ENCODE measurements around the gene VAV1.
"Not testable (repeated sequence)": the region's sequence is repeated elsewhere in the genome, so short reads cannot be mapped to it uniquely, and the experiment has no call there.

The VAV1 gene

GRCh38 chr19:6752256-6753177, 20.0 kb upstream of the VAV1 start:
- DNase-seq (ENCODE audit: low read depth, low spot score), result no peak
- peak overlapping the region; percentile 48 for H3K4me3 ChIP-seq (ENCODE audit: low read length)

DNA sequence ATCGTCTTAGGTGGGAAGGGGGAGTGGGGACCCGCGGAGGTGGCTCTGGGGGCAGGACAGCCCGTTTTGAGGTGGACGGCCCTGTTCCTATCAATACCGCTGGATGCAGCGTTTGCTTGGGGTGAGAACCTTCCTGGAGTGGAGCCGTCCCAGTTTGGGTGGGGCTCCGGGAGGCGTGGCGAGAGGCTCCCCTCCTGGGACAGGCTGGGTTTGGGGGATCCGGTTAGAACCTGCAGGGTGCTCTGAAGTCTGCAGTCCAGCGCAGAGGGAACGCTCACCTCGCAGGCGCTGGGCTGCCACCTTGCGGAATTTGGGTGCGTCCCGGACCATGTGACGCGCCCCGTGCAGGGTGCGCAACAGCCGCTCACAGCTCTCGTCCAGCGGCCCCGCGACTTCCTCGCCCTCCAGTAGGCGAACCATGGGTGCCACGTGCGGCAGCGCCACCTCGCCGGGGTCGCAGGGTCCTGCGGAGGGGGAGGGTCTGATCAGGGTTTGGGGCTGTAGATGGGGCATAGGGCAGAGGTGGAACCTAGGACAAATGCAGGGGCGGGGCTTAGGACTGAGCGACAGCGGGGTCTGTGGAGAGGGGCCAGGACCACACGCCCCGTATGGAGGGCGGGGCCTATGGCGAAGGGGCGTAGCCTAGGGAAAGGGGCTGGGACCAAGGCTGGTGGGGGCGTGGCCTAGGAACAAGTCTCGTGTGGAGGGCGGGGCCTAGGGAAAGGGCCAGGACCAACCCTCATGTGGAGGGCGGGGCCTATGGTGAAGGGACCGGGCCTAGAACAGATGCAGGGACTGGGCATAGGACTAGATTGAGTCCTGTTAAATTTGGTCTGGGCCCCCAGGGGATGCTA, 19.1 kb upstream of the VAV1 start:
- peak overlapping the region; percentile 48 for H3K4me3 ChIP-seq (ENCODE audit: low read length)
- peak; percentile 78 for DNase-seq (ENCODE audit: low read depth, low spot score)

- no peak overlapping the region for H3K4me3 ChIP-seq (ENCODE audit: low read length)
- DNase-seq (ENCODE audit: low read depth, low spot score), result no peak
These were observed 18.4 kb upstream of the VAV1 start for GRCh38 chr19:6754136-6754535.

DNA sequence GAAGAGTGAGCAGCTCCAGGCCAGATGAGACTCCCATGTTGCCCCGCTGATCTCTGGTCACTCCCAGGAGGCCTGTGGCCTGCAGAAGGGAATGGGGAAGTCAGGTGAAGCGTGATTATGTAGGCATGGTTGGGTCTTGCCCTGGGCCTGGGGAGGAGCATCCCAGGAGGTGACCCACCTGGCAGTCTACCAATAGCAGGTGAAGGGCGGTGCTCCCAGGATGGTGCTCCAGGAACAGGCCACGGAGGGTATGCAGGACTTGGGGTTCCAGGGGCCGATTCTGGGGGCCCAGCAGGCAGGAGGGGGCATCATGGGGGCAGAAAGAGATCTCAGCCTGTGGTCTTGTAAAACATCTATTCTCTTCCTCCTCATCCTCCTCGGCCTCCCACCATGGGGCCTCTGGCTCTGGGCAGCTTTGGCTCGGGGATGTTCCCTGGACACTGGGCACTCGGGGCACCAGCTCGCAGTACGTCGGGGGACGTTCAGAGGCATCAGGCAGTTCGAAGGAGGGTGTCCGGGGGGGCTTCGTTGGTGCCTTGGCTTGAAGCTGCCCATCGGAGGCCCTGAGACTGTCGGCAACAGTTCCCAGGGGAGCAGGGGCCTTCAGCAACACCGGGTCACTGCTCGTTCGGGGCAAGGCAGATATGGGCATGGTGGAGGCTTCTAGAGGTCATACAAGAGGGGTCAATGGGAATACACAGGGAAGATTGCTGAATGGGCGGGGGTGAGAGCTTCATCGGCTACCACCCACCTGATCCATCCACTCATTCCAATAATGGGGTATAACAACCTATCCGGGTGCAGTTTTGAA, 17.6 kb upstream of the VAV1 start:
- H3K4me3 ChIP-seq (ENCODE audit: low read length), result no peak overlapping the region
- no peak for DNase-seq (ENCODE audit: low read depth, low spot score)

DNA sequence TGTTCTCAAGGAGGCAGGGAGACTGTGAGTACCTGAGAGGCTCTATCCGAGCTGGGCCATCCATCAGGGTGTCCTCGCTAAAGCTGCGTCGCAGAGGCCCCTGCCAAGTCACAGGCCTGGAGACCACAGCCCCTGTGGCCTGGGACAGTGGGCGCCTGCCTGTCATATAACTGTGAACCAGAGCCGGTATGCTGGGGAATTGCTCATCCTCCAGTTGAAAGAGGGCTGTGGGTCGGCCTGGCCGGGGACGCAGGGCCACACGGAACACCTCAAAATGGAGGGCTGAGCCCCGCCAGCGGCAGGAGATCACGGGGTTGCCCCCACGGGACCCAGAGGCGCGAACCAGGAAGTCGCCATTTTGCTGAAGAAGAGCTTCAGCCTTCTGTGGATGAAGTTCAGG, 11.9 kb upstream of the VAV1 start:
- H3K4me3 ChIP-seq (ENCODE audit: low read length), result no peak overlapping the region
- DNase-seq (ENCODE audit: low read depth, low spot score), result no peak

DNA sequence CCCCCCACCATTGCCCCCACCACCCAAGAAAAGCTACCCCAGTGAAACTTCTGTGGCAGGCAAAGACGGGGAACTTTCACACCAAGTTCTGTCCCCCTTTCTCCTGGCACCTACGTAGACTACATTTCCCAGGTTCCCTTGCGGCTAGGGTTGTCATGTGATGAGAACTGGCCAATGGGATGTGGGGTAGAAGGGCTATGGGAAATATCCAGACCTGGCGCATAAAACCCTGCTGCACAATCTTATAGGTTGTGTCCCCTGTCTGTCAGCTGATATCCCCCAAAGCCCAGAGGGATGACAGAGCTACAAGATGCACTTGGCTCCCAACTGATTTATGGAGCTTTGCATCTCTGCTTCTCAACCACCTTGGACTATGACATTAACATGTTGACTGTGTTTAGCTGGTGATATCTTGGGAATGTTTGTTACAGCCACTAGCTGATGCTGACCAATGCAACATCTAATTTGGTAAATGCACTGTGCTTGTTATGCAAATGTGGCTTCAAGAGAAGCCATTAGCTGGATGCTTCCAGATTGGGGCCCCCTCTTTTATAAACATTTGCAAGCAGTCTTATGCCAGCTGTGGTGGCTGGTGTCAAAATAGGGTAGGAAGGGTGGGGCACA, 11.3 kb upstream of the VAV1 start:
- H3K4me3 ChIP-seq (ENCODE audit: low read length), result no peak overlapping the region
- no peak for DNase-seq (ENCODE audit: low read depth, low spot score)

GRCh38 chr19:6762253-6762797, 10.2 kb upstream of the VAV1 start:
- H3K4me3 ChIP-seq (ENCODE audit: low read length); DNase-seq (ENCODE audit: low read depth, low spot score): not testable (repeated sequence)

GRCh38 chr19:6765738-6766356, 6.7 kb upstream of the VAV1 start:
- DNase-seq (ENCODE audit: low read depth, low spot score), result no peak

GRCh38 chr19:6766357-6767080, 6.0 kb upstream of the VAV1 start:
- no peak for DNase-seq (ENCODE audit: low read depth, low spot score)
- H3K4me3 ChIP-seq (ENCODE audit: low read length), result peak overlapping the region; percentile 74

More at GRCh38 chr19:6765738-6766356, 6.7 kb upstream of the VAV1 start:
- H3K4me3 ChIP-seq (ENCODE audit: low read length), result no peak overlapping the region

DNA sequence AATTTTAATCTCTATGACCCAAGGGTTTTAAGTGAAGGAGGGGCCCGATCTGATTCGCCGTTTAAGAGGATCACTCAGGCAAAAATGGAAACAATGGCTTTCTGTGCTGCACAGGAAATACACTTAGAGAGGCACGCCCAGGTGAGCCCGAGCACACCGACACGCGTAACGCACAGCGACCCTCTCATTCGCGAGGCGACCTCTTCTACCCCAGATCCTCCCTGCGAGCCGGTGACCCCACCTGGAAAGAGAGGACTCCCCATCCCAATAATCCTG, 5.5 kb upstream of the VAV1 start:
- DNase-seq (ENCODE audit: low read depth, low spot score), result no peak
- peak overlapping the region; percentile 74 for H3K4me3 ChIP-seq (ENCODE audit: low read length)

- peak within 1 kb of the TSS; percentile 74 for H3K4me3 ChIP-seq (ENCODE audit: low read length)
- DNase-seq (ENCODE audit: low read depth, low spot score), result peak; percentile 93
These were observed 4.9 kb upstream of the VAV1 start, which contains the start of gene SH2D3A for GRCh38 chr19:6767357-6768235. TSS of gene SH2D3A (minus strand) at chr19:6767435. CDS start at chr19:6763748, 3,687 bp downstream.

GRCh38 chr19:6768236-6768785, 4.2 kb upstream of the VAV1 start:
- no peak for DNase-seq (ENCODE audit: low read depth, low spot score)
- H3K4me3 ChIP-seq (ENCODE audit: low read length), result peak overlapping the region; percentile 74

GRCh38 chr19:6769006-6769619, 3.4 kb upstream of the VAV1 start:
- H3K4me3 ChIP-seq (ENCODE audit: low read length), result no peak overlapping the region
- no peak for DNase-seq (ENCODE audit: low read depth, low spot score)

GRCh38 chr19:6771648-6772027, 870 bp upstream of the VAV1 start:
- H3K4me3 ChIP-seq (ENCODE audit: low read length); DNase-seq (ENCODE audit: low read depth, low spot score): not testable (repeated sequence)

DNA sequence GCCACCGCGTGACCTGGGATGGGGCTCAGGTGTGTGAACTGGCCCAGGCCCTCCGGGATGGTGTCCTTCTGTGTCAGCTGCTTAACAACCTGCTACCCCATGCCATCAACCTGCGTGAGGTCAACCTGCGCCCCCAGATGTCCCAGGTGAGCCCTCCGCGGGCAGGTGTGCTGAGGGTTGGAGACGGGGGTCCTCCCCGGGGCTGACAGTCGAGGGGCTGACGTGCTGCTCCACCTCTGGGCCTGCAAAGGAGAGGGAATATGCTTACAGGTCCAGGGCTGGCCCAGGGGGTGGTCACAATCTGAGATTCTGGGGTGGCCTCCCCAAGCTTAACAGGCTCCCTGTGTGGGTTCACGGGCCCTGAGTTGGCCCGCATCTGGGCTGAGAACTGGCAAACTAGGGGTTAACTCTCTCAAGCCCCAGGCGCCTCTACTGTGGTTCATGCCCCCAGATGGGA, 386 bp downstream of the VAV1 start:
- DNase-seq (ENCODE audit: low read depth, low spot score), result no peak
- peak overlapping the region; percentile 98 for H3K4me3 ChIP-seq (ENCODE audit: low read length)

GRCh38 chr19:6773323-6773931, 919 bp downstream of the VAV1 start:
- H3K4me3 ChIP-seq (ENCODE audit: low read length), result peak overlapping the region; percentile 98
- DNase-seq (ENCODE audit: low read depth, low spot score), result peak; percentile 80
